Heart left ventricle (tissue), 16 donors: ENCODE measurements around the gene CFAP58. TPM values are rescaled to one million over a fixed set of nuclear protein-coding genes. Genes with fewer than 3 reads are reported as not detected.

Source experiments
- ATAC-seq, 4 donors: fragments of 200-7000 bp; cut with Tn5 transposase; one replicate each; pipeline ENCODE4 v1.9.1; 2020 to 2022; ENCODE audit warnings: moderate library complexity in 4 of 4, mild to moderate bottlenecking in 3 of 4, moderate number of reproducible peaks in 1 of 4
- DNase-seq, 5 donors: peaks; one replicate each; pipeline ENCODE4 v3.0.0-alpha.2; 2020
- H3K27ac ChIP-seq, 12 donors: fragments of 200-600 bp; sonication (generic) in 4 of 12; one replicate each; pipeline versions ENCODE4 v1.5.0 to v1.8.0; 2016 to 2022; ENCODE audit warnings: mild to moderate bottlenecking in 2 of 12
- H3K27me3 ChIP-seq, 9 donors: fragments of 200-600 bp; sonication (generic) in 2 of 9; one replicate each; pipeline versions ENCODE4 v1.5.1 to v1.8.0; 2016 to 2022; ENCODE audit warnings: mild to moderate bottlenecking in 3 of 9
- H3K36me3 ChIP-seq, 9 donors: fragments of 200-600 bp; sonication (generic) in 2 of 9; one replicate each; pipeline versions ENCODE4 v1.5.0 to v1.8.0; 2018 to 2022; ENCODE audit warnings: mild to moderate bottlenecking in 2 of 9
- H3K4me1 ChIP-seq, 12 donors: fragments of 200-600 bp; sonication (generic) in 4 of 12; one replicate each; pipeline versions ENCODE4 v1.5.0 to v1.8.0; 2016 to 2022; ENCODE audit warnings: mild to moderate bottlenecking in 3 of 12
- H3K4me3 ChIP-seq, 12 donors: fragments of 200-600 bp; sonication (generic) in 4 of 12; one replicate each; pipeline versions ENCODE4 v1.5.0 to v1.8.0; 2017 to 2022; ENCODE audit warnings: mild to moderate bottlenecking in 9 of 12, moderate library complexity in 4 of 12
- H3K9me3 ChIP-seq, 12 donors: fragments of 200-600 bp; sonication (generic) in 4 of 12; one replicate each; pipeline versions ENCODE4 v1.5.0 to v1.8.0; 2016 to 2022; ENCODE audit warnings: mild to moderate bottlenecking in 1 of 12
- CTCF ChIP-seq, 12 donors: fragments of 200-600 bp; sonication (generic) in 4 of 12; IDR thresholded peaks; one replicate each; pipeline versions ENCODE4 v1.5.0 to v1.8.0; 2018 to 2022; ENCODE audit warnings: antibody characterized with exemption in 12 of 12, mild to moderate bottlenecking in 5 of 12
- POLR2A ChIP-seq, 2 donors: fragments of 450-650 bp; IDR thresholded peaks; one replicate each; pipeline ENCODE4 v1.6.1; 2017; ENCODE audit warnings: antibody characterized with exemption in 2 of 2, mild to moderate bottlenecking in 2 of 2, moderate library complexity in 2 of 2
- WGBS, 4 donors: extraction: QIAGEN DNeasy Blood & Tissue Kit in 2 of 4; methylation state at CpG; one replicate each; pipeline versions ENCODE4 v1.1.5 to v1.1.7; 2013 to 2018; 5-methylcytosine and 5-hydroxymethylcytosine counted together
- intact Hi-C, 10 donors: fragments of 100-400 bp; cut with DNase I; formaldehyde crosslinking; loops; one replicate each; pipeline versions ENCODE4 v1.11.1 to v1.14.2; 2022
- polyA plus RNA-seq, 2 donors: library from polyadenylated mRNA; stranded (reverse); fragments of 200-250 nt; gene quantifications; one replicate each; pipeline ENCODE4 v1.2.3, GENCODE V29; 2013
- total RNA-seq, 9 donors: library from RNA; depleted of rRNA in 2 of 9; stranded (reverse); fragments of >200 nt in 2 of 9; fragmentation: NEBNext Ultra II Directional in 3 of 9; extraction: Animal tissue kit (Norgen Biotek cat#: 25700) in 3 of 9; gene quantifications; one replicate each; pipeline versions ENCODE4 v1.1.0 to v1.2.4, GENCODE V29; 2016 to 2023
- donor health status: ischemic (EF 13 %, LVEDD 7.1; RV severe dilation, severe dysfunction).
- donor health status: healthy with polysubstance abuse.
- donor health status: DM: no; HTN: yes; CAD: no.
- donor health status: DM: no; HTN: no; CAD: no.
- donor health status: ischemic (EF 25% LVEDD 6.9; RV normal size, moderate dysfunction).
- donor health status: ischemic (EF 25% LVEDD 5.7; RV mildly dilated, moderate dysfunction).
- donor health status: healthy.
- donor health status: DM: yes; HTN: yes; CAD: no.
- donor health status: ischemic (EF 35%, LVEDD 5.7; RV mildly dilated, moderate dysfunction).
- donor health status: nonischemic (EF 11% LVEDD 7.7; RV severe dilation, severe dysfunction).
- donor health status: DM: yes; HTN: yes; CAD: no.
- donor health status: PGD.
- donor health status: ischemic (EF 29% LVEDD 5.4; RV normal size, mild dysfunction).
- donor health status: nonischemic (EF 23%, LVEDD 6.1; RV moderate dilation, normal function).

CFAP58 gene
- total and polyA plus RNA-seq, 11 donors, result 0.62 to 4.9 (median 3.1) TPM

GRCh38 chr10:104449391-104449790 lies 95.8 kb downstream of the CFAP58 start:
- no peak for DNase-seq
- no peaks in the 10 kb centered on the region for H3K9me3 ChIP-seq
- H3K4me3 ChIP-seq, result no peak overlapping the region
- no peak overlapping the region for H3K27ac ChIP-seq
- no peaks in the 10 kb centered on the region for H3K27me3 ChIP-seq
- intact Hi-C loops, result no loop called here
- ATAC-seq, result no peak
- no peaks in the 10 kb centered on the region for H3K4me1 ChIP-seq
- H3K36me3 ChIP-seq, result no peaks in the 10 kb centered on the region
- TF ChIP-seq POLR2A (IDR thresholded peaks at IDR 0.05), result no peak
- TF ChIP-seq CTCF (IDR thresholded peaks at IDR 0.05), result no peak
- 78 to 86% (median 79%) methylated on average over 3 of the region's 3 CpGs for WGBS, 4 donors

GRCh38 chr10:104450490-104450889 lies 96.9 kb downstream of the CFAP58 start:
- Histone ChIP-seq H3K36me3 (no peaks in the 10 kb centered on the region), H3K4me1 (no peaks in the 10 kb centered on the region), H3K9me3 (no peaks in the 10 kb centered on the region), H3K27me3 (no peaks in the 10 kb centered on the region), H3K27ac (no peak overlapping the region), H3K4me3 (no peak overlapping the region)
- intact Hi-C loops, result no loop called here
- ATAC-seq (no peak), DNase-seq (no peak)
- TF ChIP-seq CTCF (IDR thresholded peaks at IDR 0.05) (no peak), POLR2A (IDR thresholded peaks at IDR 0.05) (no peak)

- Histone ChIP-seq H3K9me3 (no peaks in the 10 kb centered on the region), H3K4me1 (no peaks in the 10 kb centered on the region), H3K27ac (no peak overlapping the region), H3K27me3 (no peaks in the 10 kb centered on the region), H3K36me3 (no peaks in the 10 kb centered on the region), H3K4me3 (no peak overlapping the region)
- DNase-seq (no peak), ATAC-seq (no peak)
- 81 to 92% (median 90%) methylated on average over 5 of the region's 5 CpGs for WGBS, 4 donors
- intact Hi-C loops, result no loop called here
- TF ChIP-seq CTCF (IDR thresholded peaks at IDR 0.05) (no peak), POLR2A (IDR thresholded peaks at IDR 0.05) (no peak)
These were observed 97.3 kb downstream of the CFAP58 start for GRCh38 chr10:104450954-104451353.

GRCh38 chr10:104452977-104453376 lies 99.3 kb downstream of the CFAP58 start:
- H3K9me3 ChIP-seq, result no peaks in the 10 kb centered on the region
- no peak for ATAC-seq

More at GRCh38 chr10:104452977-104453376, 99.3 kb downstream of the CFAP58 start:
- Histone ChIP-seq H3K36me3 (no peaks in the 10 kb centered on the region), H3K4me1 (no peaks in the 10 kb centered on the region), H3K27me3 (no peaks in the 10 kb centered on the region), H3K4me3 (no peak overlapping the region), H3K27ac (no peak overlapping the region)
- WGBS, 4 donors, result 61 to 76% (median 65%) methylated on average over 3 of the region's 3 CpGs
- intact Hi-C loops, result no loop called here
- no peak for DNase-seq
- TF ChIP-seq POLR2A (IDR thresholded peaks at IDR 0.05) (no peak), CTCF (IDR thresholded peaks at IDR 0.05) (no peak)
